HG03432 (cell line): Measurements from ENCODE around the gene PHKA2.
"Not testable (repeated sequence)": the region's sequence is repeated elsewhere in the genome, so short reads cannot be mapped to it uniquely, and the experiment has no call there.

Source experiments
- ATAC-seq: cut with Tn5 transposase; IDR thresholded peaks from one replicate; pipeline ENCODE4 v1.9.1; 2021; ENCODE audit warnings: mild to moderate bottlenecking, moderate library complexity; ENCODE audit not compliant: unreplicated experiment

Gene PHKA2

GRCh38 chrX:18871161-18871890 is 112.6 kb downstream of the PHKA2 start:
- no peak for ATAC-seq

- no peak for ATAC-seq
These were observed 119.5 kb downstream of the PHKA2 start for GRCh38 chrX:18864390-18864920.

GRCh38 chrX:18861511-18861910 is 122.4 kb downstream of the PHKA2 start:
- ATAC-seq: no peak

- ATAC-seq: no peak
These were observed 127.3 kb downstream of the PHKA2 start for GRCh38 chrX:18856645-18856997.

GRCh38 chrX:18855919-18856644 is 127.8 kb downstream of the PHKA2 start:
- ATAC-seq: peak; percentile 93

- not testable (repeated sequence) for ATAC-seq
These were observed 136.0 kb downstream of the PHKA2 start for GRCh38 chrX:18847901-18848300.
